Stimulated activated CD4-positive, alpha-beta T cell treated with anti-CD3 and anti-CD28 coated beads, Interleukin-2, amount 100 ng/mL, for 4 hours (primary cell): Measurements from ENCODE around the gene HPS4.

Experiments used
- DNase-seq: peaks from one replicate; pipeline ENCODE4 v3.0.0-alpha.2; 2020; ENCODE audit warnings: low read depth

HPS4 gene

DNA sequence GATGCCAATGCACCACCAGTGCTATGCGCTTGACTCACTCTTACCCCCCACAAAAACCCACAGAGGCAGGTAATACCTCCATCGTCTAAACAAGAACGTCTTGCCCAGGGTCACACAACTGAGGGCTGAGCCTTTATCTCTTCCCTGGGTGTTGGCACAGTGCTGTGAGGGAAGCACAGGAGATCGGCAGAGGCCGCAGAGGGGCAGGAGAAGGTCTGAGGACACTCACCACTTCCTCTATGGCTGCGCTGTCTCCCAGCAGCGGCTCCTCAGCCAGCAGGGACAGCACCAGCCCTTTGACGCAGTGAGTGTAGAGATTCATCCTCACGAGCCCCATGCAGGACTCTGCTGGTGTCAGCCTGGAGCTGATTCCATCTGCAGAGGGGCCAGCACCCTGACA is 19.9 kb downstream of the HPS4 start:
- DNase-seq = no peak

DNA sequence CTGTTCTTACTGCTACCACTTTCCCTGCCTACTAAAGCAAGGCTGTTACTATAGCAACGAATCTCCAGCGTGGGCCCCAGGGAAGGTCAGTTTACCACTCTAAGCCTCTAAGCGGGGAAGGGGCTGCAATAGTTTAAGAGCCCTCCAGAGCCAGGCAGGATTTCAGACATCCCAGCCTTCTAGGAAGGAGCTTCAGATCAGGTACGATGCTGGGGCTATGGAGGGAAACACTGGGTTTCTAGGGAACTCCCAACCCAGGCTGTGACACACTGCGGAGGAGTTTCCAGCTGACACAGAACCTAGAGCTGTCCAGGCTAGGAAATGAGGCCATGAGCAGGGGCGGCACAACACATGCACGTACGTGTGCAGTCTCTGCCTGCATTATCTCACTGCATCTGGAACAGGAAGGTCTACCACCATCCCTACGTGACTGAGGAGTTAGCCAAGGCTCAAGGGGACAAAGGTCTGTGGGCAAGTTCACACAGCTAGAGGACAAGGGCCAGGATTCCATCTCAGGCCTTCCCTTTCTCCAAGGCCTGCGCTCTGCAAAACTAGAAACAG is 20.4 kb downstream of the HPS4 start:
- no peak for DNase-seq

- no peak for DNase-seq
These were observed 20.9 kb downstream of the HPS4 start for GRCh38 chr22:26462641-26463040.

DNA sequence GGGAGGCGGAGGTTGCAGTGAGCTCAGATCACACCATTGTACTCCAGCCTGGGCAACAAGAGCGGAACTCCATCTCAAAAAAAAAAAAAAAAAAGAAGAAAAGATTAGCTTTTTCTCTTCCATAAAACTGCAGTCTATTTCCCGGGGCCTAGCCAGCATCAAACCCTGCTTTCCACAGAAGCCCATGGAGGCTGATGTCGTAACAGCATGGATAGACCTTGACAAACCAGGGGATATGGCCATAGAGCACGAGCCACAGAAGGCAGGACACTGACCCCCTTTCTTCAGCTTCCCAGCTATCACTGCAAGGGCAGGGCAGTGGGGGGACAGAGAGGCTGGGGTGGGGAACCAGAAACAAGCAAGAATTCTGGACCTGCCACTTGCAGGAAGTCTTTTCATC is 21.5 kb downstream of the HPS4 start:
- no peak for DNase-seq

DNA sequence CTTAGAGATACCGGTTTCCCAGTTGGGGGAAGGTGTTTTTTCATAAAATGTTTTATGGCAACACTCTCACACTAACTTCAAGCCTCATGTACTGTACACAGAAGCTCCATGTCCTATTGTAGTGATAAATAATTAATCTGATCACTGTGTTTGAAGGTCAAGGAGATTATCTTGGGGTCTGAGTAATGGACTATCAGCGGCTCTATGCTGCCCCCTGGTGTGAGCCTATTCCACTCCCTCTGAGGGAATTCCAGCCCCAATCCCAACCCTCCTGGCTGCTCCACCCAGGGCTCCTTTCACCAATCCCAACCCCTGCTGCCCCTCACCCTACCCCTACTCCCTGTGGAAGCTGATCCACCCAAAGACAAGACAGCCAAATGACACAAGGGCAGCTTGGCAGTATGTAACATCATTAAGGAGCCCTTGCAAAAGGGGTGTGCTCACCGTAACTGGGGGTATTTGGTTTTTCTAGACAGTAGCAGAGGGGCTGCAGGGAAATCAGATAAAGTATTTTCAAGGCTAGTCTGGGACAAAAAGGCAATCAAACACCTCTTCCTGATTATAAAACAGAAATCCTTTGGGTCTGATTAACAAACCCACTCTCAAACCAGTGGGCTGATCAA is 22.3 kb downstream of the HPS4 start:
- DNase-seq = no peak

DNA sequence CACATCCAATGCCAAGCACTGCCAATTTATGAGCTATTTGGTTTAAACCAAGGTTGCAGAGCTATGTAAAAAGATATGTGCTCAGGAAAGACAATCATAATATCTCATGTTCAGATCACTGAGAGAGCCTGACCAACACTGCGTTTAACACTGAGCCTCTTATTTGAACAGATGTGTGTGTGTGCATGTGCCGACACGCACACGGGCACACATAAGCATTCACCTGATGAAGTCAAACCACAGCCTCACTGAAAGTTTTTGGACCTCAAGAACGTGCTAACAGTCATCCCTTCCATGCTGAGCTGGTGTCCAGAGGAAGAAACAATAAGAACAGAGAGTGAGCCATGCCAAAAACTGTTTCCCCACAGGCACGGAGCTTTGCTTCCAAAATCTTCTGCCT is 23.4 kb downstream of the HPS4 start:
- no peak for DNase-seq

- no peak for DNase-seq
These were observed 25.8 kb downstream of the HPS4 start for GRCh38 chr22:26457661-26458272.

DNA sequence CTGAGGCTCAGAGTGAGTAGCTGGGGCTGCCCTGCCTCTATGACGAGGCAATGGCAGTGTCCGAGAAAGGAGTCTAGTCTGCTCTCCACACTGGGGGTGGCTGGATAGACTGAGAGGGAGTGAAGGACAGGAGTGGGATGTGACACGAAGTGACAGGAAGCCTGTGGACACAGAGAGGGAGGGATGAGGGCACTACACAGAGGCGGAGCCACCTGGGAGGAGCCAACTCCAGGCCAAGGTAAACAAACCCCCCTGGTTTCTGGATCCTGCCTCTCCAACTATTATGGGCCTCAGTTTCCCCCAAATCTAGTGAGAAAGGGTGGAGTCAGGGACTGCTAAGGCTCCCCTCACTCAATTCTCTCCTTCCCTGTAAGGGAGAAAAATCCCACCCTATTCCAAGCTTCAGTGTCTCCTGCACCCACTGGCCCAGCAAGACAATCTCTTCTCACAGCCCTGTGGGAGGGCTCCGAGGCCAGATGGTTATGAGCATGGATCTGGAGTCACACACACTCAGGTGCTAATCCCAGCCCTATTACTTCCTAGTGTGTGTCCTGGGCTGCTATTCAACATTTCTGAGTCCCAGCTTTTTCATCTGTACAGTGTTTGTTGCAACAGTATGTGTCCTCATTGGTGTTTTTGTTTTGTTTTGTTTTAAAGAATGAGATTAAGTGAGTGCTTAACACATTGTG is 29.6 kb downstream of the HPS4 start:
- no peak for DNase-seq

- no peak for DNase-seq
These were observed 30.4 kb downstream of the HPS4 start for GRCh38 chr22:26453216-26453615.

GRCh38 chr22:26452236-26453016 is 31.2 kb downstream of the HPS4 start:
- no peak for DNase-seq

DNA sequence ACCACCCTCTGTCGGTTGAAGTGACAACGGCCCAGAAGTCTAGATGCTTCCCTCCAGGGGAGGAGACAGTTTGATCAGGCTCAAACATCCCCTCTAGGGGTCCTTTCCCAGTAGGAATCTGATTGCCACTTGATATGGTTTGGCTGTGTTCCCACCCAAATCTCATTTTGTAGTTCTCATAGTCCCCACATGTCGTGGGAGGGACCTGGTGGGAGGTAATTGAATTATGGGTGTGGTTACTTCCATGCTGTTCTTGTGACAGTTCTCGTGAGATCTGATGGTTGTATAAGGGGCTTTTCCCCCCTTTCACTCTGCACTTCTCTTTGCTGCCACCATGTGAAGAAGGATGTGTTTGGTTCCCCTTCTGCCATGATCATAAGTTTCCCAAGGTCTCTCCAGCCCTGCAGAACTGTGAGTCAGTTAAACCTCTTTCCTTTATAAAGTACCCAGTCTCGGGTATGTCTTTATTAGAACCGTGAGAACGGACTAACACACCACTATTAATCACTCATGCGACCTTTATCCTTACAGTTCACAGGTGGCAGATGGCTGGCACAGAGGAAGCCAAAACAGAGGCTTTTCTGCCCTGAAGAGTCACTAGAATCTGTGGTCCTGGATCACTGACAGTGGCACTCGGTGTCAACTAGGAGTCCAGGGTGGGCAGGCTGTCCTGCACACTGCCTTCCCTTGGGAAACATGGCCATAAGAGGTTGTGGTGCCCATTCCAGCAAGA is 33.0 kb downstream of the HPS4 start:
- no peak for DNase-seq

DNA sequence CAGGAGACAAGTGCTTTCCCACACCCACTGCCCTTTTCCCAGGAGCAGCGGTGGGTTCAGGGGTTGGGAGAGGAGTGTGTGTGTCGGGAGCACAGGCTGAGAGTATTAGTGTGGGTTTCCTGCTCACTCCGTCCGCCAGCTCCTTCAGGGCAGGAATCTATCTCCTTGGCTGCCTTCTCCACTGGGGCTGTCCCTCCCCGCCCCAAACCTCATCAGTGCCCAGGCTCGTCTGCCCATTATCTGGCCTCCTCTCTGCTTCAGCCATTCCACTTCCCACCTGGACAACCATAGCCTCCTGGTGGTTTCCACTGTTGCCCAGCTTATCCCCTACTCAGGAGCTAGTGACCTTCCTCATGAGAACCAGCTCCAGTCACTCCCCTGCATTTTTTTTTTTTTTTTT is 34.6 kb downstream of the HPS4 start:
- no peak for DNase-seq

DNA sequence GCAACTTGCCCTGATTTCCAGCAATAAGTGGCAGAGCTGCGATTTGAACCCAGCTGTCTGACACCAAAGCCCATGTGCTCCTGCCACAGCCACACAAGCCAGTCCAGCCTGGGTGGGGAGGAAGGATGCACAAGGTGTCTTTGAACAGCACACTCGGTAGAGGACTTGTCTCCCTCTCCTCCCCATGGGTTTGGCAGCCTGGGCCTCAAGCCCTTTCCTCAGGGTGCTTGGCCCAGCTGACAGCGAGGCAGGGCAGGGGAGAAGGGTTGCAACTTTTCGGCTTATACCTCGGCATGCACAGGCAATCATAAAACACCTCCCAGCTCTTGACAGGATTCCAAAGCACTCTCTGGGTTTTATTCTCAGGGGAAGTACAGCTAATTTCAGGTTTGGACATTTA is 35.2 kb downstream of the HPS4 start:
- no peak for DNase-seq

GRCh38 chr22:26447584-26448329 is 35.8 kb downstream of the HPS4 start:
- no peak for DNase-seq

DNA sequence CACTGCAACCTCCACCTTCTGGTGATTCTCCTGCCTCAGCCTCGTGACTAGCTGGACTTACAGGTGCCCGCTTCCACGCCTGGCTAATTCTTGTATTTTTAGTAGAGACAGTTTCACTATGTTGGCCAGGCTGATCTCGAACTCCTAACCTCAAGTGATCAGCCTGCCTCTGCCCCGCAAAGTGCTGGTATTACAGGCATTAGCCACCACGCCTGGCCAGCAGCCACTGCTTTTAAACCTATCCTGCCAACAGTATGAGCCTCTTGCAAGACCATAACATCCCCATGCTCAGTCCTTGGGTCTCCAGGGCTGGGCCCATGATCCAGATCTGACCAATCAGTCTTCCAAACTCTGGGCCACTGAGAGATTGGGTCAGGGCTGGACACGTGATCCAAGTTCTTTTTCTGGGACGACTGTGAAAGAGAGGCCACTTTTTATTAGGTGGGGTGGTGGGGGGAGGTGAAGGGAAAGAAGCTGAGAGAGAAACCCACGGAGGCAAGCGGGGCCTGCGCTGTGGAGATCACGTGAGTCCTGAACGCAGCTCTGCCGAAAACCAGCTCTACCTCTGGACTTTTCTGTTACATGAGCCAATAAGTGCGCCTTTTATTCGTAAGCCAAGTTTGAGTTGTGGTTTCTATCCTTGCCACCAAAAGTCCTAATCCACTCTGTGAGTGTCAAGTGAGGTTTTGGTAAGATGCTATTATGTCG is 36.6 kb downstream of the HPS4 start:
- DNase-seq = no peak

- no peak for DNase-seq
These were observed 37.9 kb downstream of the HPS4 start for GRCh38 chr22:26445577-26446275.

- DNase-seq = no peak
These were observed 38.8 kb downstream of the HPS4 start for GRCh38 chr22:26444777-26445176.

- no peak for DNase-seq
These were observed 39.5 kb downstream of the HPS4 start for GRCh38 chr22:26443901-26444690.
